Effector memory CD8-positive, alpha-beta T cell (primary cell): ENCODE measurements around the gene CDC42SE1.

Experiments used
- ATAC-seq: fragments of 150-1000 bp; cut with Tn5 transposase; replicated peaks from 2 replicates; pipeline ENCODE4 v1.10.0; 2021; ENCODE audit warnings: mild to moderate bottlenecking, moderate library complexity
- DNase-seq, 3 experiments: peaks; one replicate each; pipeline ENCODE4 v3.0.0; 2021
- H3K27ac Mint-ChIP-seq, 2 donors: one replicate each; pipeline ENCODE4 v1.8.0; 2022; ENCODE audit warnings: mild to moderate bottlenecking in 2 of 2, mixed read lengths in 2 of 2, moderate library complexity in 2 of 2
- H3K27me3 Mint-ChIP-seq, 2 donors: one replicate each; pipeline ENCODE4 v1.8.0; 2022; ENCODE audit warnings: mixed read lengths in 2 of 2
- H3K36me3 Mint-ChIP-seq: one replicate; pipeline ENCODE4 v1.8.0; 2022; ENCODE audit warnings: mild to moderate bottlenecking, moderate library complexity, mixed read lengths; ENCODE audit not compliant: insufficient read depth
- H3K4me1 Mint-ChIP-seq, 2 donors: one replicate each; pipeline ENCODE4 v1.8.0; 2022; ENCODE audit warnings: low read depth in 2 of 2, mixed read lengths in 2 of 2
- H3K4me3 Mint-ChIP-seq, 2 donors: one replicate each; pipeline ENCODE4 v1.8.0; 2022; ENCODE audit warnings: mild to moderate bottlenecking in 2 of 2, mixed read lengths in 2 of 2, moderate library complexity in 2 of 2
- H3K9me3 Mint-ChIP-seq, 2 donors: one replicate each; pipeline ENCODE4 v1.8.0; 2022; ENCODE audit warnings: mixed read lengths in 2 of 2

CDC42SE1 gene

DNA sequence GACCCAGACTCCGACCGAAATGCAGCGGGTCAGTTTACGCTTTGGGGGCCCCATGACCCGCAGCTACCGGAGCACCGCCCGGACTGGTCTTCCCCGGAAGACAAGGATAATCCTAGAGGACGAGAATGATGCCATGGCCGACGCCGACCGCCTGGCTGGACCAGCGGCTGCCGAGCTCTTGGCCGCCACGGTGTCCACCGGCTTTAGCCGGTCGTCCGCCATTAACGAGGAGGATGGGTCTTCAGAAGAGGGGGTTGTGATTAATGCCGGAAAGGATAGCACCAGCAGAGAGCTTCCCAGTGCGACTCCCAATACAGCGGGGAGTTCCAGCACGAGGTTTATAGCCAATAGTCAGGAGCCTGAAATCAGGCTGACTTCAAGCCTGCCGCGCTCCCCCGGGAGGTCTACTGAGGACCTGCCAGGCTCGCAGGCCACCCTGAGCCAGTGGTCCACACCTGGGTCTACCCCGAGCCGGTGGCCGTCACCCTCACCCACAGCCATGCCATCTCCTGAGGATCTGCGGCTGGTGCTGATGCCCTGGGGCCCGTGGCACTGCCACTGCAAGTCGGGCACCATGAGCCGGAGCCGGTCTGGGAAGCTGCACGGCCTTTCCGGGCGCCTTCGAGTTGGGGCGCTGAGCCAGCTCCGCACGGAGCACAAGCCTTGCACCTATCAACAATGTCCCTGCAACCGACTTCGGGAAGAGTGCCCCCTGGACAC is 11.3 kb downstream of the CDC42SE1 start:
- Mint-ChIP-seq H3K4me3 (peak overlapping the region; percentile 94 to 96), H3K4me1 (peaks cover 30 to 37% of the 10 kb centered on the region in 2 donors), H3K9me3 (no peaks in the 10 kb centered on the region), H3K27me3 (no peaks in the 10 kb centered on the region), H3K27ac (peak overlapping the region; percentile 92 to 96), H3K36me3 (peaks cover 50% of the 10 kb centered on the region)
- DNase-seq: peak; percentile 44 to 60 (median 48)
- peak; percentile 79 for ATAC-seq

DNA sequence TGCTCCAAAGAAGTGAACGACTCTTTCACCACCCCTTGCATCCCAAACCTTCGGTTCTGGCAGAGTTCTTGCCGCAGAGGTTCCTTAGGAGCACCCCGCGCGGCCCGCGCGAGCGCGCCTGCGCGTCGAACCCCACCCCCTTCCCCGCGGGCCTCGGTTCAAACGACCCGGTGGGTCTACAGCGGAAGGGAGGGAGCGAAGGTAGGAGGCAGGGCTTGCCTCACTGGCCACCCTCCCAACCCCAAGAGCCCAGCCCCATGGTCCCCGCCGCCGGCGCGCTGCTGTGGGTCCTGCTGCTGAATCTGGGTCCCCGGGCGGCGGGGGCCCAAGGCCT is 11.9 kb downstream of the CDC42SE1 start, which contains the start of gene C1orf56:
Gene C1orf56, plus strand, starts transcription at position 161 of the 334 bp plus-strand sequence. Its CDS starts 97 bp downstream, at position 258.
- Mint-ChIP-seq H3K9me3 (no peaks in the 10 kb centered on the region), H3K4me1 (peaks cover 33 to 37% of the 10 kb centered on the region in 2 donors), H3K36me3 (peaks cover 45% of the 10 kb centered on the region), H3K27me3 (no peaks in the 10 kb centered on the region), H3K27ac (peak within 1 kb of the TSS; percentile 92 to 96), H3K4me3 (peak within 1 kb of the TSS; percentile 94 to 96)
- DNase-seq (peak; percentile 33 to 40 (median 37)), ATAC-seq (peak; percentile 60)

DNA sequence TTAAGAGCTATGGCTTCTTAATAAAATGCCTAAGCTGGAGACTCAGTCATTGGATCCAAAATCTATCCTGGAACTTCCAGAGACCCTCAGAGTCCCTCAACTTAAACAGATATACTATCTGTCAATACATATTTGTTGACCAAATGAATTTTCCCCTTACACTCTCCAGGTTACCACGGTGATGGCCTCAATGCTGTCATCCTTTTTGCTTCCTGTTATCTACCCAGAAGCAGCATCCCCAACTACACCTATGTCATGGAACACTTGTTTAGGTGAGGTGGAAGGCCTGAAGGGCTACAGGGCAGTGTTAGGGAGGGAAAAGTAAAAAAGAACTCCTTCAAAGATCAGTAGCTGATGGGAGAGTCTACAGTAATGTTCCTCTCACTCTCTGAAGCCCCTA is 16.3 kb downstream of the CDC42SE1 start:
- no peaks in the 10 kb centered on the region for H3K27me3 Mint-ChIP-seq
- DNase-seq: no peak
- ATAC-seq: no peak
- no peak overlapping the region for H3K4me3 Mint-ChIP-seq
- H3K27ac Mint-ChIP-seq: no peak overlapping the region
- H3K4me1 Mint-ChIP-seq: peaks cover 16 to 23% of the 10 kb centered on the region in 2 donors
- H3K9me3 Mint-ChIP-seq: no peaks in the 10 kb centered on the region
- H3K36me3 Mint-ChIP-seq: peaks cover 9% of the 10 kb centered on the region

DNA sequence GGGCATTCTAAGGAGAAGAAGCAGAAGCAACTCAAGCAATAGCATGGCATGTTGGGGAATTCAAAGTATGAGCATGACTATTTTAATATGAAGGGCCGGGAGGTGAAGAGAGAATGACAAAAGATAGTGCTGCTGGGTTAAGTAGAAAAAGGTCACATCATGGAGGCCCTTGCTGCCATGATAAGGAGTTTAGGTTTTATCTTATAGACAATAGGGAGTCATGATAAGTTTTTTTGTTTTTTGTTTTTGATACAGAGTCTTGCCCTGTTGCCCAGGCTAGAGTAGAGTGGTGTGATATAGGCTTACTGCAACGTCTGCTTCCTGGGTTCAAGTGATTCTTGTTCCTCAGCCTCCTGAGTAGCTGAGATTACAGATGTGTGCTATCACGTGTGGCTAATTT is 19.9 kb downstream of the CDC42SE1 start:
- peaks cover 3 to 9% of the 10 kb centered on the region in 2 donors for H3K4me1 Mint-ChIP-seq
- peaks cover 10% of the 10 kb centered on the region for H3K36me3 Mint-ChIP-seq
- no peak for DNase-seq
- no peaks in the 10 kb centered on the region for H3K9me3 Mint-ChIP-seq
- H3K27me3 Mint-ChIP-seq: no peaks in the 10 kb centered on the region
- no peak overlapping the region for H3K4me3 Mint-ChIP-seq
- peak overlapping the region in 1 of 2 donors; percentile 0 for H3K27ac Mint-ChIP-seq
- no peak for ATAC-seq

DNA sequence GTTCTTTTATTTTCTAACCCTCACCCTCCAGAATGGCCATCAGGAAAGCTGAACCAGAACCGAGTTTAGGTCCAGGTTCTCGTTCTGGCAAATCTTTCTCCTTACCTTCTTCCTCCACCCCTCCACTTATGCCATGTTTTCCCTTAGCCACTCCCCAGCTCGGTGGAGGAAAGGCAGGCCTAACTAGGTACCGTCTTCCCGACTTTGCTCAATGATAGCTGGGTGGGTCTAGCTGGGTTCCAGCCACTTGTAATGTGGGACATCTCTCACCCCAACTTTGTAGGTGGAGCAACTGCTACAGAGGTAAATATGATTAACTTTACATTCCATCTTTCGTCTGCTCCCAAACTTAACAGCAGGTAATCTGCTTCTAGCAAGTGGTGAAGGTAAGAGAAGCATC is 22.4 kb downstream of the CDC42SE1 start:
- Mint-ChIP-seq H3K9me3 (no peaks in the 10 kb centered on the region), H3K27me3 (no peaks in the 10 kb centered on the region)

DNA sequence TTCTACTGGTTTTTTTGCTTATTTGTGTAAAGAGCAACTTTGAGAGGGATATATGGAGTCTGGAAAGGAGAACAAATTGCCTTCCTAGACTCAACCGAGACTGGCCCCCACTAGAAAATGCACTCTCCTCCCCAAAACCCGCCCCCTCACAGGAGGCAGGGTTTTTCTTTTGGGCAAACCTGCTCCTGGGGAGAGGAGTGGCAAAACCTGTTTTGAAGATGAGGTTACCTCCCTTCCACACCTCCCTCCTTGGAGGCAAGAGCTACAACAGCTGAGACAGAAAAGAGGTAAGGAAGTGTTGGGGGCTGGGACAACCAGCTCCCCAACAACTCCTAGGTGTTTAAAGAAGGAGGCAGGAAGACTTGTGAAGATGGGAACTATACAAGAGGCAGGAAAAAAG is 23.1 kb downstream of the CDC42SE1 start, which contains the start of gene BNIPL:
Gene BNIPL, plus strand, starts transcription at position 231 of the 400 bp plus-strand sequence. Its CDS starts 140 bp downstream, at position 371.
- Mint-ChIP-seq H3K4me3 (no peak within 1 kb of the TSS), H3K27me3 (no peaks in the 10 kb centered on the region), H3K27ac (peak within 1 kb of the TSS; percentile 67 to 82), H3K9me3 (no peaks in the 10 kb centered on the region), H3K36me3 (peaks cover 16% of the 10 kb centered on the region), H3K4me1 (peaks cover 3% of the 10 kb centered on the region in 2 donors)
- no peak for ATAC-seq
- DNase-seq: no peak

More for the DNA sequence above, 22.4 kb downstream of the CDC42SE1 start:
- H3K4me3 Mint-ChIP-seq: no peak overlapping the region
- H3K4me1 Mint-ChIP-seq: peaks cover 3% of the 10 kb centered on the region in 2 donors
- no peak for DNase-seq
- no peak for ATAC-seq
- peaks cover 16% of the 10 kb centered on the region for H3K36me3 Mint-ChIP-seq
- peak overlapping the region; percentile 67 to 82 for H3K27ac Mint-ChIP-seq

DNA sequence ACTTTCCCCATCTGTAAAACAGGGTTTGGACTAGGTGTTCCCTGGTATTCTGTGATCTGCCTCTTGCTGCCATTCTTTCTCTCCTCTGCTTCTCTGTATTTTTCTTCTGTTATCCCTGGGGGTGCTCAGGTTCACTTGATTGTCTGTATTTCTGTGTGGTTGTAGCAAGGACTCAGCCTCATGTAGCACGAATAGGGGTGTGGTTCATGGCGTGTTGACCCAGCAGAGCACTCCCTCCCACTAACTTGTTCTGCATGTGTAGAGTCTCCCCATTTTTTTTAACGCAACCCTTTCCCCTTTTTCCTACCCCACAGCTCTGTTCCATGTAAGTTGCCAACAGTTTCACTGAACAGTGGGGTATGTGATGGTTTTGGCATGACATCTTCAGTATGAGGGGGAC is 24.3 kb downstream of the CDC42SE1 start:
- ATAC-seq (no peak), DNase-seq (no peak)
- Mint-ChIP-seq H3K4me3 (no peak overlapping the region), H3K27me3 (no peaks in the 10 kb centered on the region), H3K36me3 (peaks cover 16% of the 10 kb centered on the region), H3K9me3 (no peaks in the 10 kb centered on the region), H3K4me1 (peaks cover 3% of the 10 kb centered on the region in 2 donors), H3K27ac (peak overlapping the region; percentile 67 to 82)

DNA sequence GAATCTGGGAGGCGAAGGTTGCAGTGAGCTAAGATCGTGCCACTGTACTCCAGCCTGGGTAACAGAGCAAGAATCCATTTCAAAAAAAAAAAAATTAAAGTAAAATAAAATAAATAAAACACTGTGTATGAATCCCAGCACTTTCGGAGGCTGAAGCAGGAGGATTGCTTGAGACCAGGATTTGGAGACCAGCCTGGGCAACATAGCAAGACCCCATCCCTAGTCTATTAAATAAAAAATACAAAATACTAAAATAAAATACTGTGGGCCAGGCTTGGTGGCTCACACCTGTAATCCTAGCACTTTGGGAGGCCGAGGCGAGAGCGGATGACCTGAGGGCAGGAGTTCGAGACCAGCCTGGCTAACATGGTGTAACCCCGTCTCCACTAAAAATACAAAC is 27.3 kb downstream of the CDC42SE1 start:
- Mint-ChIP-seq H3K27me3 (no peaks in the 10 kb centered on the region), H3K9me3 (no peaks in the 10 kb centered on the region), H3K27ac (no peak overlapping the region), H3K4me1 (peaks cover 2 to 3% of the 10 kb centered on the region in 2 donors), H3K36me3 (peaks cover 29% of the 10 kb centered on the region), H3K4me3 (no peak overlapping the region)
- DNase-seq: no peak
- no peak for ATAC-seq

DNA sequence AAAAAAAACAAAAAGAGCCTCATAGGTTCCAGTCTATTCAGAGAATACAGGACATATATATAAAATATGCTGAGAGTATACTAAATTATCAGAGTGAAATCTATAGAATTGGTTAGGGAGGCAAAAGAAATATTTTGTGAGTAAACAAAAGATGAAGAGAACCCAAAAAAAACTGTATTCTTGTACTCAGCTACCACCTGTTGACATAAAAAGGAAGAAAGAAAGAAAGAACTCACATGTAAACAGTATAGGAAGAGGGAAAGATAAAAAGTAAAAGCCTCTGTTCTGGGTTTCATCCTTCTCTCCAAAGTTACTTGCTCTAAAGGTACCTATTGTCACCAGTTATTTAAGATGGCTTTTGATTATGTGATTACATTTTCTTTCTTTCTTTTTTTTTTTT is 33.0 kb downstream of the CDC42SE1 start:
- H3K9me3 Mint-ChIP-seq: no peaks in the 10 kb centered on the region
- DNase-seq (no peak), ATAC-seq (no peak)
- no peak overlapping the region for H3K27ac Mint-ChIP-seq
- no peak overlapping the region for H3K4me3 Mint-ChIP-seq
- H3K36me3 Mint-ChIP-seq: peaks cover 37% of the 10 kb centered on the region
- peaks cover 5% of the 10 kb centered on the region in 2 donors for H3K4me1 Mint-ChIP-seq
- H3K27me3 Mint-ChIP-seq: no peaks in the 10 kb centered on the region

DNA sequence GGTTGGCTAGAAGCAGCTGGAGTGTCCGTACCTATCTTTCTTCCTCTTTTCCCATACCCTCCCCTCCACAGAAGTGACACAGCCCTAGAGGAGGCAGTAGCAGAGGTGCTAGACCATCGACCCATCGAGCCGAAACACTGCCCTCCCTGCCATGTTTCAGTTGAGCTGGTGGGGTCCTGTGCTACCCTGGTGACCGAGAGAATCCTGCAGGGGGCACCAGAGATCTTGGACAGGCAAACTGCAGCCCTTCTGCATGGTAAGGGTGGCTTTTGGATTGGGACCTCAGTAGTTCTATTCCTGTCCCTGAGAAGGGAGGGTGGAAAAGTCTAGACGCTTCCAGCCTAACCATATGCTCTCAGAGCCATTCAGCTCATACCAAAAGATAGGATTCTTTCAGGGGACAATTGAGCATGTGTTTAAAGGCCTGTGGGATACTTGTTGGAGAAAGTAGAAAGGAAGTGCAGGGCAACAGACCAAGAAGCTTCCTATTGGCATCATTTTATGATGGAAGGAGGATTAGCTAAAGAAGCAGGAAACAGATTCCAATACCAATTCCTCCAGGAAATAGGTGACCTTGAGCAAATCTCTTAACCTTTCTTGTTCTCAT is 34.8 kb downstream of the CDC42SE1 start:
- H3K4me1 Mint-ChIP-seq: peaks cover 5% of the 10 kb centered on the region in 2 donors
- peak overlapping the region; percentile 13 to 47 for H3K4me3 Mint-ChIP-seq
- no peaks in the 10 kb centered on the region for H3K9me3 Mint-ChIP-seq
- peak overlapping the region in 1 of 2 donors; percentile 75 for H3K27ac Mint-ChIP-seq
- no peaks in the 10 kb centered on the region for H3K27me3 Mint-ChIP-seq
- peak; percentile 87 to 90 (median 89) for DNase-seq
- peak; percentile 100 for ATAC-seq
- peaks cover 44% of the 10 kb centered on the region for H3K36me3 Mint-ChIP-seq

DNA sequence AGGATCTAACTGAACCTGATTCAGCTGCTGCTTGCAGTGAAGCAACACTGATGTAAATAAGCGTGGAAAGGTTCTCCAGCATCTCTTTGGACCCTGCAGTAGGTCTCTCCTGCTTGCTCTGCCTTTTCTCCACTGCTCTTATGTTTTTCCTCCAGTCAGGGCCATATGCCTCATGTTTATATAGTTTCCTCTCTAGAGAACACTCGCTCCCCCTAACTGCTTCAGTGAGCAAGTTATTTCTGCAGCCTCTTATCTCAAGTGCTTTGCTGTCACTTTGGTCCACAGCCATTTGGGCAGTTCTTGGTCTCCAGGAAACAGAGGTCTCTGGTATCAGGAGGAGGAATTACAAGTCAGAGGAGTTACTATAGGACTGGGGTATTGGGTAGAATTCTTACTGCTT is 45.9 kb downstream of the CDC42SE1 start:
- Mint-ChIP-seq H3K4me1 (peaks cover 14 to 25% of the 10 kb centered on the region in 2 donors), H3K27ac (no peak overlapping the region), H3K9me3 (no peaks in the 10 kb centered on the region), H3K27me3 (no peaks in the 10 kb centered on the region), H3K36me3 (peaks cover 21% of the 10 kb centered on the region), H3K4me3 (no peak overlapping the region)
- ATAC-seq (no peak), DNase-seq (no peak)

DNA sequence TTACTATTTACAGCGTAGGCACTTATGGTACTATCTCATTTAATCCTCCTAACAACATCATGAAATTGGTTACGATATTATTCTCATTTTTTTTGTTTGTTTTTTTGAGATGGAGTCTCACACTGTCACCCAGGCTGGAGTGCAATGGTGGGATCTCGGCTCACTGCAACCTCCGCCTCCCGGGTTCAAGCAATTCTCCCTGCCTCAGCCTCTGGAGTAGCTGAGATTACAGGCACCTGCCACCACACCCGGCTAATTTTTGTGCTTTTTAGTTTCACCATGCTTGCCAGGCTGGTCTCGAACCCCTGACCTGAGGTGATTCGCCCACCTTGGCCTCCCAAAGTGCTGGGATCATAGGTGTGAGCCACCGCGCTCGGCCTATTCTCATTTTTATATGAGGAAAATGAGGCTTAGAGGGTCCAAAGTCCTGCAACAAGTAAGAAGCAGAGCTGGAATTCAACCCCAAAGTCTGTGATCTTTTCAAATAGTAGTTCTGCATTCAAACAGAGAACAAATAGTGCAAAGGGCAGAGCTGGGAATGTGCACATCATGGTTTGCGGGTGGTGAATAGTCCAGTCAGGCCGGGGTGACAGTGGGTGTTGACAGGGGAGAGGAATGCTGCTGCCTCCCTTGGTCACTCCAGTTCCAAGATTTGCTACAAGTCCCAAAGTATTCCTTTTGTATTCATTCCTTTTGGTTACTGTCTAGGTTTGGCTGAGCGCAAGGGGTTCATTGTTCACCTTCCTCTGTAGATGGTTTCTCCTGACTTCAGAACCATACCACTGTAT is 46.5 kb downstream of the CDC42SE1 start:
- Mint-ChIP-seq H3K27ac (no peak overlapping the region), H3K4me1 (peaks cover 18 to 30% of the 10 kb centered on the region in 2 donors), H3K27me3 (no peaks in the 10 kb centered on the region), H3K36me3 (peaks cover 24% of the 10 kb centered on the region), H3K4me3 (no peak overlapping the region), H3K9me3 (no peaks in the 10 kb centered on the region)
- no peak for ATAC-seq
- no peak for DNase-seq

DNA sequence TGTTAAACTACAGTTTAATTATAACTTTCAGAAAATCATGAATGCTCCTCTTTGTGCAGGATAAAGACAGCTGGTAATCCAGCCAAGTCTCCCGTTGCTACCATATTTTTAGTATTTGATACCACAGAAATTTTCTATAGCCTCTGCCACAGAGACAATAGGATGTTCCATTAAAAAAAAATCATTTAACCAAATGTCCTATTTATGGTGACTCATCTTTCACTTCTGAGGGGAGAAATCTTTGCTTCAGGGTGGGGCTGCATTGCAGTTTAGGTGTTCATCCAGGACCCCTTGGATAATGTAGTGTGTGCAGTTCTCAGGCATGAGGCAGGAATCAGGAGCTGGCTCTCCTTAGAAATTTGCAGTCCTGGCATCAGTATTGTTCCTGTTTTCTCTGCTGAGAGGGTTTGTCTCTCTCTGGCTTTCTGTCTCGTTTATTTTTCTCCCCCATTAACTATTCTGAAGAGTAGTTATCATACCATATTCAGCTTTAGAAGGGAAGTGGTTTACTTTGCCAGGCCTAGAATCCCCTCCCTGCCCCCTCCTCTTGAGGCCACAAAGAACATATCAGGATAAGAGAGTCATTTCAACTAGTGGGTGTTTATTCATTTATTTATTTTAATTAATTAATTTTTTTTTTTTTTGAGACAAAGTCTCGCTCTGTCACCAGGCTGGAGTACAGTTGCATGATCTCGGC is 48.1 kb downstream of the CDC42SE1 start:
- no peak for DNase-seq
- Mint-ChIP-seq H3K4me1 (peaks cover 32 to 45% of the 10 kb centered on the region in 2 donors), H3K36me3 (peaks cover 28% of the 10 kb centered on the region), H3K4me3 (no peak overlapping the region), H3K9me3 (no peaks in the 10 kb centered on the region), H3K27ac (peak overlapping the region in 1 of 2 donors; percentile 25), H3K27me3 (no peaks in the 10 kb centered on the region)
- no peak for ATAC-seq
